ENCODE measurements around the gene PEX19. TPM values are rescaled to one million over a fixed set of nuclear protein-coding genes. Genes with fewer than 3 reads are reported as not detected.

The PEX19 gene
- polyA plus RNA-seq, 1 donor (not counting 4 experiments of a cell fraction or from before 2014, with no cell fraction given): 48.7 TPM

- no peaks in the 10 kb centered on the region for H3K4me1 ChIP-seq (ENCODE audit: control insufficient read depth, extremely low read depth, insufficient read depth, low read length)
- H2AFZ ChIP-seq (ENCODE audit: control insufficient read depth, low read length): no peak overlapping the region
- H3K79me2 ChIP-seq (ENCODE audit: control insufficient read depth, insufficient read depth, low read length): no peaks in the 10 kb centered on the region
- H3K36me3 ChIP-seq (ENCODE audit: control insufficient read depth in 2 of 2, extremely low read depth in 1 of 2, insufficient read depth in 2 of 2, low read length in 2 of 2): peaks cover 13 to 26% of the 10 kb centered on the region in 2 experiments
- H3K9me1 ChIP-seq (ENCODE audit: control insufficient read depth, extremely low read depth, insufficient read depth, low read length): no peaks in the 10 kb centered on the region
- no peak overlapping the region for H3K4me3 ChIP-seq (ENCODE audit: control insufficient read depth in 2 of 3, extremely low read depth in 1 of 3, insufficient read depth in 2 of 3, low read depth in 1 of 3, low read length in 3 of 3)
- TF ChIP-seq EZH2 (IDR thresholded peaks at IDR 0.05; ENCODE audit: low read length) (no peak), CTCF (optimal IDR thresholded peaks at IDR 0.05 in 1 of 3, IDR thresholded peaks at IDR 0.05 in 1 of 3, conservative IDR thresholded peaks at IDR 0.05 in 1 of 3; ENCODE audit: extremely low read depth in 1 of 3, insufficient read depth in 2 of 3, low read length in 3 of 3) (no peak)
- DNase-seq (ENCODE audit: low read depth, low spot score): no peak
- H3K27me3 ChIP-seq (ENCODE audit: control insufficient read depth, extremely low read depth, insufficient read depth, low read length): no peaks in the 10 kb centered on the region
- H3K27ac ChIP-seq (ENCODE audit: control insufficient read depth, insufficient read depth, low read length): no peak overlapping the region
- no peaks in the 10 kb centered on the region for H3K9me3 ChIP-seq (ENCODE audit: control insufficient read depth, low read depth, low read length)
- H3K4me2 ChIP-seq (ENCODE audit: control insufficient read depth, extremely low read depth, insufficient read depth, low read depth, low read length): no peak overlapping the region
- H4K20me1 ChIP-seq (ENCODE audit: control insufficient read depth, extremely low read depth, insufficient read depth, low read length): no peaks in the 10 kb centered on the region
- FAIRE-seq: no peak
- dilution Hi-C loops (cut with MboI; ENCODE audit: extremely low pct_ligation_motif_present, low sequenced_read_pairs): no loop called here
- H3K9ac ChIP-seq (ENCODE audit: control insufficient read depth, extremely low read depth, insufficient read depth, low read length): no peak overlapping the region
These were observed 46.5 kb downstream of the PEX19 start for GRCh38 chr1:160238408-160238807.

- Histone ChIP-seq H3K27me3 (ENCODE audit: control insufficient read depth, extremely low read depth, insufficient read depth, low read length) (no peaks in the 10 kb centered on the region), H4K20me1 (ENCODE audit: control insufficient read depth, extremely low read depth, insufficient read depth, low read length) (no peaks in the 10 kb centered on the region), H3K9me1 (ENCODE audit: control insufficient read depth, extremely low read depth, insufficient read depth, low read length) (no peaks in the 10 kb centered on the region), H3K4me1 (ENCODE audit: control insufficient read depth, extremely low read depth, insufficient read depth, low read length) (no peaks in the 10 kb centered on the region), H3K4me2 (ENCODE audit: control insufficient read depth, extremely low read depth, insufficient read depth, low read depth, low read length) (no peak overlapping the region), H3K9ac (ENCODE audit: control insufficient read depth, extremely low read depth, insufficient read depth, low read length) (no peak overlapping the region), H3K36me3 (ENCODE audit: control insufficient read depth in 2 of 2, extremely low read depth in 1 of 2, insufficient read depth in 2 of 2, low read length in 2 of 2) (peaks cover 8 to 28% of the 10 kb centered on the region in 2 experiments), H3K9me3 (ENCODE audit: control insufficient read depth, low read depth, low read length) (no peaks in the 10 kb centered on the region), H2AFZ (ENCODE audit: control insufficient read depth, low read length) (no peak overlapping the region), H3K27ac (ENCODE audit: control insufficient read depth, insufficient read depth, low read length) (no peak overlapping the region), H3K4me3 (ENCODE audit: control insufficient read depth in 2 of 3, extremely low read depth in 1 of 3, insufficient read depth in 2 of 3, low read depth in 1 of 3, low read length in 3 of 3) (no peak overlapping the region), H3K79me2 (ENCODE audit: control insufficient read depth, insufficient read depth, low read length) (no peaks in the 10 kb centered on the region)
- no peak for TF ChIP-seq CTCF (optimal IDR thresholded peaks at IDR 0.05 in 1 of 3, IDR thresholded peaks at IDR 0.05 in 1 of 3, conservative IDR thresholded peaks at IDR 0.05 in 1 of 3; ENCODE audit: extremely low read depth in 1 of 3, insufficient read depth in 2 of 3, low read length in 3 of 3)
- no peak for TF ChIP-seq EZH2 (IDR thresholded peaks at IDR 0.05; ENCODE audit: low read length)
- dilution Hi-C loops (cut with MboI; ENCODE audit: extremely low pct_ligation_motif_present, low sequenced_read_pairs): no loop called here
- DNase-seq (ENCODE audit: low read depth, low spot score) (no peak), FAIRE-seq (no peak)
These were observed 47.4 kb downstream of the PEX19 start for GRCh38 chr1:160237558-160237957.

Data from keratinocyte (primary cell).